ENCODE measurements around the gene SHB. TPM values are rescaled to one million over a fixed set of nuclear protein-coding genes. Genes with fewer than 3 reads are reported as not detected.

Gene SHB
- total RNA-seq, 1 experiment from 2014 or later, result 12.2 TPM

- CTCF ChIA-PET, result interaction anchor here (0.5 to 1.9 kb wide), 3 partner anchors 54 to 178 kb away, joined by 3 to 5 read pairs (median 4); no protein-coding TSS in a partner anchor
- TF ChIP-seq ZNF138 (CRISPR knock-in tag; conservative IDR thresholded peaks at IDR 0.05) (no peak), RORB (CRISPR knock-in tag; IDR thresholded peaks at IDR 0.05) (no peak), CREB1 (CRISPR knock-in tag; IDR thresholded peaks at IDR 0.05) (no peak), JUN (CRISPR knock-in tag; IDR thresholded peaks at IDR 0.05) (no peak), ELF4 (CRISPR knock-in tag; IDR thresholded peaks at IDR 0.05; ENCODE audit: low read depth) (no peak), GABPB1 (CRISPR knock-in tag; IDR thresholded peaks at IDR 0.05) (no peak), NFATC4 (CRISPR knock-in tag; IDR thresholded peaks at IDR 0.05) (no peak), ZNF263 (CRISPR knock-in tag; IDR thresholded peaks at IDR 0.05; ENCODE audit: low read depth) (no peak), ZNF317 (CRISPR knock-in tag; IDR thresholded peaks at IDR 0.05; ENCODE audit: borderline replicate concordance, low read depth) (no peak), EMX1 (CRISPR knock-in tag; IDR thresholded peaks at IDR 0.05) (no peak), NR2C2 (CRISPR knock-in tag; IDR thresholded peaks at IDR 0.05) (no peak), IRF2 (CRISPR knock-in tag; IDR thresholded peaks at IDR 0.05; ENCODE audit: borderline replicate concordance, low read depth) (no peak)
- TF ChIP-seq, protein P1, sequence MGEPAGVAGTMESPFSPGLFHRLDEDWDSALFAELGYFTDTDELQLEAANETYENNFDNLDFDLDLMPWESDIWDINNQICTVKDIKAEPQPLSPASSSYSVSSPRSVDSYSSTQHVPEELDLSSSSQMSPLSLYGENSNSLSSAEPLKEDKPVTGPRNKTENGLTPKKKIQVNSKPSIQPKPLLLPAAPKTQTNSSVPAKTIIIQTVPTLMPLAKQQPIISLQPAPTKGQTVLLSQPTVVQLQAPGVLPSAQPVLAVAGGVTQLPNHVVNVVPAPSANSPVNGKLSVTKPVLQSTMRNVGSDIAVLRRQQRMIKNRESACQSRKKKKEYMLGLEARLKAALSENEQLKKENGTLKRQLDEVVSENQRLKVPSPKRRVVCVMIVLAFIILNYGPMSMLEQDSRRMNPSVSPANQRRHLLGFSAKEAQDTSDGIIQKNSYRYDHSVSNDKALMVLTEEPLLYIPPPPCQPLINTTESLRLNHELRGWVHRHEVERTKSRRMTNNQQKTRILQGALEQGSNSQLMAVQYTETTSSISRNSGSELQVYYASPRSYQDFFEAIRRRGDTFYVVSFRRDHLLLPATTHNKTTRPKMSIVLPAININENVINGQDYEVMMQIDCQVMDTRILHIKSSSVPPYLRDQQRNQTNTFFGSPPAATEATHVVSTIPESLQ (CRISPR knock-in tag; IDR thresholded peaks at IDR 0.05), result no peak
- Mint-ChIP-seq H3K27ac (no peak overlapping the region), H3K36me3 (no peaks in the 10 kb centered on the region), H3K27me3 (ENCODE audit: low read depth) (peaks cover 3% of the 10 kb centered on the region; the same call in 1 of the 2 replicates), H3K9me3 (no peaks in the 10 kb centered on the region), H3K4me1 (peaks cover 25% of the 10 kb centered on the region), H3K4me3 (no peak overlapping the region)
- DNase-seq (ENCODE audit: low spot score) (no peak), ATAC-seq (no peak)
- POLR2A ChIA-PET, result interaction anchor here (1.0 to 1.1 kb wide), 2 partner anchors 22 to 178 kb away, joined by 3 read pairs; partner anchors contain the start of gene SHB
These were observed 22.5 kb upstream of the SHB start for GRCh38 chr9:38091310-38092199.

DNA sequence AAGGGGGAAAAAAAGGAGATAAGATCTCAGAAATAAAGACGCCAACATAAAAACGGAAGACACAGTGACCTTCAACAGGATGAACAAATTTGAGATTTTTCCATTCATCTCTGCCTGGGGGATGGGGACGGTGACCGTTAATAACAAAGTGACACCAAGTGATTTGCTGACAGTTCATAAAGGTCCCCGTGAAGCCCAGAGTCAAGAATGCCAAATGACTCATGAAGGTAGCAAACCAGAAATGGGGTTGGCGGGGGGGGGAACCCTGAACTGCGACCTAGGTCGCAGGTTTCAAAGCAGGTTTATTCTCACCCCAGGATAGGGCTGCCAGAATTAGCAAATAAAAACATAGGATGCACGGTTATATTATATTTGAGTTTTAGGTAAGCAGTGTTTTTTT lies 21.1 kb upstream of the SHB start:
- no peaks in the 10 kb centered on the region; the same call in 1 of the 2 replicates for H3K27me3 Mint-ChIP-seq (ENCODE audit: low read depth)
- no peaks in the 10 kb centered on the region for H3K9me3 Mint-ChIP-seq
- ChIA-PET POLR2A (interaction anchor here (1.1 kb wide), 1 partner anchor 177 kb away, joined by 3 read pairs; no protein-coding TSS in a partner anchor), CTCF (interaction anchor here (1.9 to 4.7 kb wide), 2 partner anchors 73 to 176 kb away, joined by 5 to 61 read pairs; no protein-coding TSS in a partner anchor)
- H3K36me3 Mint-ChIP-seq, result no peaks in the 10 kb centered on the region
- no peak overlapping the region for H3K27ac Mint-ChIP-seq
- no peak for ATAC-seq
- H3K4me3 Mint-ChIP-seq, result no peak overlapping the region
- H3K4me1 Mint-ChIP-seq, result peaks cover 25% of the 10 kb centered on the region
- no peak for DNase-seq (ENCODE audit: low spot score)
- no peak for TF ChIP-seq ETV6 (CRISPR knock-in tag; IDR thresholded peaks at IDR 0.05)
- no peak for TF ChIP-seq NR2C2 (CRISPR knock-in tag; IDR thresholded peaks at IDR 0.05)
- TF ChIP-seq ZBTB43 (CRISPR knock-in tag; IDR thresholded peaks at IDR 0.05), result no peak
- TF ChIP-seq, protein P2, sequence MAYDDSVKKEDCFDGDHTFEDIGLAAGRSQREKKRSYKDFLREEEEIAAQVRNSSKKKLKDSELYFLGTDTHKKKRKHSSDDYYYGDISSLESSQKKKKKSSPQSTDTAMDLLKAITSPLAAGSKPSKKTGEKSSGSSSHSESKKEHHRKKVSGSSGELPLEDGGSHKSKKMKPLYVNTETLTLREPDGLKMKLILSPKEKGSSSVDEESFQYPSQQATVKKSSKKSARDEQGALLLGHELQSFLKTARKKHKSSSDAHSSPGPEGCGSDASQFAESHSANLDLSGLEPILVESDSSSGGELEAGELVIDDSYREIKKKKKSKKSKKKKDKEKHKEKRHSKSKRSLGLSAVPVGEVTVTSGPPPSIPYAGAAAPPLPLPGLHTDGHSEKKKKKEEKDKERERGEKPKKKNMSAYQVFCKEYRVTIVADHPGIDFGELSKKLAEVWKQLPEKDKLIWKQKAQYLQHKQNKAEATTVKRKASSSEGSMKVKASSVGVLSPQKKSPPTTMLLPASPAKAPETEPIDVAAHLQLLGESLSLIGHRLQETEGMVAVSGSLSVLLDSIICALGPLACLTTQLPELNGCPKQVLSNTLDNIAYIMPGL (CRISPR knock-in tag; IDR thresholded peaks at IDR 0.05), result no peak
- TF ChIP-seq ELF4 (CRISPR knock-in tag; IDR thresholded peaks at IDR 0.05; ENCODE audit: low read depth), result no peak
- TF ChIP-seq, protein P1 (CRISPR knock-in tag; IDR thresholded peaks at IDR 0.05), result no peak
- no peak for TF ChIP-seq ERG (CRISPR knock-in tag; IDR thresholded peaks at IDR 0.05)
- TF ChIP-seq ARID4B (CRISPR knock-in tag; IDR thresholded peaks at IDR 0.05; ENCODE audit: borderline replicate concordance), result no peak
- TF ChIP-seq IRF2 (CRISPR knock-in tag; IDR thresholded peaks at IDR 0.05; ENCODE audit: borderline replicate concordance, low read depth), result no peak

Measured in WTC11 (cell line).